C4-2B (cell line): ENCODE measurements around the gene MVB12B.

Experiments used
- H3K27ac ChIP-seq: fragments of 450-650 bp; 2 replicates; pipeline ENCODE4 v1.5.1; 2017
- CTCF ChIP-seq: fragments of 450-650 bp; conservative IDR thresholded peaks from 2 replicates; pipeline ENCODE4 v1.5.1; 2017; ENCODE audit warnings: mild to moderate bottlenecking
- ZFX ChIP-seq: fragments of 450-650 bp; IDR thresholded peaks from 2 replicates; pipeline ENCODE4 v1.6.1; 2017

MVB12B gene

GRCh38 chr9:126354887-126355770 lies 28.5 kb downstream of the MVB12B start:
- TF ChIP-seq CTCF, result no peak
- TF ChIP-seq ZFX, result no peak
- no peak overlapping the region for H3K27ac ChIP-seq

GRCh38 chr9:126357074-126357473 lies 30.4 kb downstream of the MVB12B start:
- no peak overlapping the region for H3K27ac ChIP-seq
- no peak for TF ChIP-seq CTCF
- TF ChIP-seq ZFX, result no peak

- no peak overlapping the region for H3K27ac ChIP-seq
- no peak for TF ChIP-seq CTCF
- no peak for TF ChIP-seq ZFX
Observed at GRCh38 chr9:126360073-126360472, 33.4 kb downstream of the MVB12B start.

GRCh38 chr9:126361810-126362238 lies 35.2 kb downstream of the MVB12B start:
- TF ChIP-seq ZFX, result no peak
- no peak for TF ChIP-seq CTCF
- H3K27ac ChIP-seq, result no peak overlapping the region

GRCh38 chr9:126363250-126363649 lies 36.6 kb downstream of the MVB12B start:
- TF ChIP-seq ZFX (no peak), CTCF (no peak)
- no peak overlapping the region for H3K27ac ChIP-seq

GRCh38 chr9:126363847-126364671 lies 37.4 kb downstream of the MVB12B start:
- TF ChIP-seq CTCF (no peak), ZFX (no peak)
- no peak overlapping the region for H3K27ac ChIP-seq

GRCh38 chr9:126365780-126366179 lies 39.2 kb downstream of the MVB12B start:
- TF ChIP-seq CTCF (no peak), ZFX (no peak)
- no peak overlapping the region for H3K27ac ChIP-seq
